Measurements from ENCODE around the gene PTPRQ.

PTPRQ gene

DNA sequence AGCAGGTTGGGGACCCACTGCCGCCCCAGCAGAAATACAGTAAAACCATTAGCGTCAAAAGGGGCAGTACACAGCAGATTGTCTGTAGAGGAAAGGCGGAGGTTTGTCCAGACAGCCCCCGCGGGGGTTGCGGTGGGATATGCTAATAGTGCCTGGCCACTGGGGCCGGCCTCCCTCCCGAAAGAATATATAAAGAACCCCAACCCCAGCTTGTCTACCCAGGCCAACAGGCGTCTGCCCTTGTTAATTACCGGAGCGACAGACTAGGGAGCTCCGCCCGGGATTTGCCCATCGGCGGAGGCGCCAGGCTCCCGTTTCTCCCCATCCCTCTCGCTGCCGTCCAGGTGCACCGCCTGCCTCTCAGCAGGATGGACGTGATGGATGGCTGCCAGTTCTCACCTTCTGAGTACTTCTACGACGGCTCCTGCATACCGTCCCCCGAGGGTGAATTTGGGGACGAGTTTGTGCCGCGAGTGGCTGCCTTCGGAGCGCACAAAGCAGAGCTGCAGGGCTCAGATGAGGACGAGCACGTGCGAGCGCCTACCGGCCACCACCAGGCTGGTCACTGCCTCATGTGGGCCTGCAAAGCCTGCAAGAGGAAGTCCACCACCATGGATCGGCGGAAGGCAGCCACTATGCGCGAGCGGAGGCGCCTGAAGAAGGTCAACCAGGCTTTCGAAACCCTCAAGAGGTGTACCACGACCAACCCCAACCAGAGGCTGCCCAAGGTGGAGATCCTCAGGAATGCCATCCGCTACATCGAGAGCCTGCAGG is 272.8 kb downstream of the PTPRQ start, which contains the start of gene MYF5:
TSS of gene MYF5 (plus strand) at position 217 of the 774 bp plus-strand sequence. CDS start at position 369, 152 bp downstream.
- in situ Hi-C loops (cut with MboI; ENCODE audit: low sequenced_read_pairs): no loop called here

DNA sequence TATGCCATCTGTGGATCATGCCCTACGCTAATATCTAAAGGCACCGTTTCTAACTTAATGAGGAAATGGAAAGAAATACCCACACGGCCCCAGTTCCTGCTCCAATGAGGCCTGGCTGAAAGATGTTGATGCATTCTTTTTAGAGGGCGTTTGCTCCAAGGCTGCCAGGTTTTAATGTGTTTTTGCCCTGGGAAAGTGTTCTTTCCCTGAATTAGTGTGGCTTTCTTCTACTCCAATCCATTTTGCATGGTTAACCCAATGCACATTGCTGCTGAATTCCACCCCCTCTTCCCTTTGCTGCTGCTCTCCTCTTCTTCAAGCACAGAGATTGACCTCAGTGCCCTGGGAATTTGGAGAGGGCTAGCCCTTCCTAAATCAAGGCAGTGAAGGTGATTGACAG is 273.8 kb downstream of the PTPRQ start:
- in situ Hi-C loops (cut with MboI; ENCODE audit: low sequenced_read_pairs): no loop called here

DNA sequence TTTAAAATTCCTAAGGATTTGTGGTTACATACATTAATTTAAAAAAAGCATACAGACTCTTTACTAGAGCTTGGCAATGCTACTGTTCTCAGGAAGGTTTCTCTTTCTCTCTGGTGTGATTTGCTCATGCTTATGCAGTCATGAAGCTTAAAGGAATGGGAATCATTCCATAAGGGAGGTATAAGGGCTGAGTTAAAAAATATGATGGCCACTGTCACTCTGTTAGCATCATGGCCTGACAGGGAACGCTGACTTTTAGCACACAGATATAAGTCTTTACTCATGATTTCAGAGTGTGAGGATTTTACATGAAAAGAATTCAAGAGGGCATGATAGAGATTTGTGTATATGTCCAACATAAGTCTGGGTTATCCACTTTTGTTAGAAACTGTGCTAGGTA is 276.5 kb downstream of the PTPRQ start:
- in situ Hi-C loops (cut with MboI; ENCODE audit: low sequenced_read_pairs): no loop called here

DNA sequence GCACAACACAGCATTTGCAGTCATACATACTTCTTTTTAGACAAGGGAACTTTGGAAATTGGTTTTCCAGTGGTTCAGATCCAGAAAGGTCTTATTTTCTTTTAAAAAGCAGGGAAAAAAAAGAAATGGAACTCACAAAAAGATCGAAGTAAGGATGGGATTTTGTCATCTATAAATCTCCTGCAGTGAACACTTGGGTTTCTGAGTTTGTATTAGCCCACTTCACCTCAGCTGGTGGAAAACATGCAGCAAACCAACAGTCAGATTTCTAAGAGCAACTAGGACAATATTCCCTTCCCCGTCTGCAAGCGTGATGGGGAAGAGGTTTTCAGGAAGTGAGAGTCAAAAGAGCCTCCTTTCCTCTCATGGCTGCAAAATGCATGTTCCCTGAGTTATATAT is 277.3 kb downstream of the PTPRQ start:
- in situ Hi-C loops (cut with MboI; ENCODE audit: low sequenced_read_pairs): no loop called here

Measured in HL-60/S4 (cell line).